GM19438 (cell line): Measurements from ENCODE around the gene CEBPE.

ENCODE experiments used
- ATAC-seq: cut with Tn5 transposase; IDR thresholded peaks from one replicate; pipeline ENCODE4 v1.9.1; 2021; ENCODE audit warnings: low read depth; ENCODE audit not compliant: unreplicated experiment

CEBPE gene

GRCh38 chr14:23145794-23146350, 26.8 kb upstream of the CEBPE start:
- no peak for ATAC-seq

- no peak for ATAC-seq
These were observed 24.9 kb upstream of the CEBPE start for GRCh38 chr14:23143911-23144310.

GRCh38 chr14:23142826-23143225, 23.8 kb upstream of the CEBPE start:
- no peak for ATAC-seq

- no peak for ATAC-seq
These were observed 22.8 kb upstream of the CEBPE start for GRCh38 chr14:23141706-23142444.

- no peak for ATAC-seq
These were observed 21.3 kb upstream of the CEBPE start for GRCh38 chr14:23140371-23140770.

- ATAC-seq = no peak
These were observed 20.8 kb upstream of the CEBPE start for GRCh38 chr14:23139874-23140273.

GRCh38 chr14:23137813-23138535, 18.9 kb upstream of the CEBPE start:
- no peak for ATAC-seq

GRCh38 chr14:23137192-23137812, 18.2 kb upstream of the CEBPE start:
- ATAC-seq = no peak

- no peak for ATAC-seq
These were observed 17.6 kb upstream of the CEBPE start for GRCh38 chr14:23136566-23137133.

- ATAC-seq = no peak
These were observed 13.9 kb upstream of the CEBPE start for GRCh38 chr14:23132970-23133369.

GRCh38 chr14:23131482-23131881, 12.4 kb upstream of the CEBPE start:
- no peak for ATAC-seq

- no peak for ATAC-seq
These were observed 11.8 kb upstream of the CEBPE start for GRCh38 chr14:23130871-23131270.

GRCh38 chr14:23129759-23130316, 10.8 kb upstream of the CEBPE start:
- ATAC-seq = no peak

- ATAC-seq = no peak
These were observed 10.1 kb upstream of the CEBPE start for GRCh38 chr14:23128969-23129758.

- ATAC-seq = no peak
These were observed 8.8 kb upstream of the CEBPE start for GRCh38 chr14:23127861-23128260.

GRCh38 chr14:23126548-23127278, 7.7 kb upstream of the CEBPE start:
- ATAC-seq = no peak

GRCh38 chr14:23125933-23126524, 7.0 kb upstream of the CEBPE start:
- no peak for ATAC-seq

- ATAC-seq = no peak
These were observed 6.0 kb upstream of the CEBPE start for GRCh38 chr14:23125011-23125410.
